Activated CD4-positive, CD25-positive, alpha-beta regulatory T cell treated with anti-CD3 and anti-CD28 coated beads, Interleukin-2, amount 50 U/mL, for 24 hours (primary cell): ENCODE results near the gene FOSB.
A peak's percentile ranks its signal among the peaks of the same experiment; 100 is the strongest.

Experiments used
- ATAC-seq, 2 donors: fragments of 150-1000 bp; cut with Tn5 transposase; one replicate each; pipeline ENCODE4 v1.10.0; 2021; ENCODE audit warnings: mild to moderate bottlenecking in 1 of 2, moderate library complexity in 1 of 2

FOSB gene

GRCh38 chr19:45442778-45443461 is 24.9 kb upstream of the FOSB start:
- no peak for ATAC-seq

- ATAC-seq, result peak in 1 of 2 donors; percentile 5
Measured at GRCh38 chr19:45443462-45444317, 24.1 kb upstream of the FOSB start.

GRCh38 chr19:45444318-45445041 is 23.3 kb upstream of the FOSB start:
- peak; percentile 53 to 55 for ATAC-seq

- ATAC-seq, result no peak
Measured at GRCh38 chr19:45445139-45445538, 22.7 kb upstream of the FOSB start.

GRCh38 chr19:45446295-45446694 is 21.5 kb upstream of the FOSB start:
- ATAC-seq, result no peak

GRCh38 chr19:45446944-45447343 is 20.9 kb upstream of the FOSB start:
- no peak for ATAC-seq

GRCh38 chr19:45448425-45448756 is 19.4 kb upstream of the FOSB start:
- ATAC-seq, result no peak

GRCh38 chr19:45448887-45449299 is 18.9 kb upstream of the FOSB start:
- no peak for ATAC-seq

- ATAC-seq, result peak in 1 of 2 donors; percentile 14
Measured at GRCh38 chr19:45450012-45450333, 17.8 kb upstream of the FOSB start.

- peak; percentile 46 to 52 for ATAC-seq
Measured at GRCh38 chr19:45451131-45451849, 16.5 kb upstream of the FOSB start.

GRCh38 chr19:45451850-45452387 is 15.9 kb upstream of the FOSB start:
- no peak for ATAC-seq

- peak; percentile 70 to 72 for ATAC-seq
Measured at GRCh38 chr19:45455707-45456499, 11.9 kb upstream of the FOSB start.

GRCh38 chr19:45456500-45456815 is 11.3 kb upstream of the FOSB start:
- no peak for ATAC-seq

GRCh38 chr19:45457776-45458175 is 10.0 kb upstream of the FOSB start:
- ATAC-seq, result no peak

- ATAC-seq, result no peak
Measured at GRCh38 chr19:45460807-45461347, 6.9 kb upstream of the FOSB start.

GRCh38 chr19:45462174-45462573 is 5.6 kb upstream of the FOSB start:
- no peak for ATAC-seq

- ATAC-seq, result no peak
Measured at GRCh38 chr19:45463241-45463640, 4.6 kb upstream of the FOSB start.

GRCh38 chr19:45464274-45464673 is 3.5 kb upstream of the FOSB start:
- ATAC-seq, result no peak

GRCh38 chr19:45464852-45465441 is 2.8 kb upstream of the FOSB start:
- ATAC-seq, result no peak

- no peak for ATAC-seq
Measured at GRCh38 chr19:45467115-45467455, 711 bp upstream of the FOSB start.

GRCh38 chr19:45468159-45468651 is 409 bp downstream of the FOSB start:
- no peak for ATAC-seq
